GM12872 (cell line): Measurements from ENCODE around the gene GPC5.

Experiments used
- TF ChIP-seq, protein P1 (sequence below): IDR thresholded peaks from 3 replicates; pipeline ENCODE4 v1.5.1; 2011; ENCODE audit warnings: low read depth, mild to moderate bottlenecking, low read length, moderate library complexity; ENCODE audit not compliant: insufficient read depth

Gene GPC5

DNA sequence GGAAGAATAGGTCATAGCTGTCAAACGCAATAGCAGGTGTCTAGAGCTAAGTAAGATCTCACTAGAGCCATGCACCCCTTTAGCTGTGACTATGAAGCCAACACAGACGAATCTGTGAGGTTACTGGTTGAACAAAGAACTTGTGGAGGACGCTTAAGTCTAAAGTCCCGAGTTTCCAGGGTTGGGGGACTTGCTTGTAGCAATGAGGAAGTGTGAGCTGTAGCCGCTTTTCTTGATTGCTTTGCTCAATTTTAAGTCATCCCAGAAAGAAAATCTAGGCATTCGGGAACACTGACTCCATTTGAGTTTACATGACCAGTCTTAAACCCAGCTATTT, 1.6 kb downstream of the GPC5 start:
- TF ChIP-seq, protein P1, sequence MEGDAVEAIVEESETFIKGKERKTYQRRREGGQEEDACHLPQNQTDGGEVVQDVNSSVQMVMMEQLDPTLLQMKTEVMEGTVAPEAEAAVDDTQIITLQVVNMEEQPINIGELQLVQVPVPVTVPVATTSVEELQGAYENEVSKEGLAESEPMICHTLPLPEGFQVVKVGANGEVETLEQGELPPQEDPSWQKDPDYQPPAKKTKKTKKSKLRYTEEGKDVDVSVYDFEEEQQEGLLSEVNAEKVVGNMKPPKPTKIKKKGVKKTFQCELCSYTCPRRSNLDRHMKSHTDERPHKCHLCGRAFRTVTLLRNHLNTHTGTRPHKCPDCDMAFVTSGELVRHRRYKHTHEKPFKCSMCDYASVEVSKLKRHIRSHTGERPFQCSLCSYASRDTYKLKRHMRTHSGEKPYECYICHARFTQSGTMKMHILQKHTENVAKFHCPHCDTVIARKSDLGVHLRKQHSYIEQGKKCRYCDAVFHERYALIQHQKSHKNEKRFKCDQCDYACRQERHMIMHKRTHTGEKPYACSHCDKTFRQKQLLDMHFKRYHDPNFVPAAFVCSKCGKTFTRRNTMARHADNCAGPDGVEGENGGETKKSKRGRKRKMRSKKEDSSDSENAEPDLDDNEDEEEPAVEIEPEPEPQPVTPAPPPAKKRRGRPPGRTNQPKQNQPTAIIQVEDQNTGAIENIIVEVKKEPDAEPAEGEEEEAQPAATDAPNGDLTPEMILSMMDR, result no peak

DNA sequence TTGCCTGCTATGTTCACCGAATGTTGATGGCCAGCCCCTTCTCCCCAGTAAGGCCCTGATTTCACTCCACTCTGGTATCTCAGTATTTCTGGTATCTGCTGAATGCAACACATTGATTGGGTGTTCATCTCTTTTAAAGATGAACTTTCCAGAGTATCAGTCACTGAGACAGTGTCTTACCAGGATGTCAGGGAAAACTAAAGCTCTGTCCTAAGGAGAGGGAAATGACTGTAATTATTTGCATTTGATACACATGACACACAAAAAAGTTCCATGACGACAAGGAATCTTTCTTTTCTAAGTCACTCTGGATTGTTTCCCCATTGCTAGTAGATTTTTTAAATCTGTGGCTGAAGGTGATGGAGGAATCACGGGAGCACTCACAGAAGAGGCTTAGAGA, 2.2 kb downstream of the GPC5 start:
- TF ChIP-seq, protein P1, result no peak

DNA sequence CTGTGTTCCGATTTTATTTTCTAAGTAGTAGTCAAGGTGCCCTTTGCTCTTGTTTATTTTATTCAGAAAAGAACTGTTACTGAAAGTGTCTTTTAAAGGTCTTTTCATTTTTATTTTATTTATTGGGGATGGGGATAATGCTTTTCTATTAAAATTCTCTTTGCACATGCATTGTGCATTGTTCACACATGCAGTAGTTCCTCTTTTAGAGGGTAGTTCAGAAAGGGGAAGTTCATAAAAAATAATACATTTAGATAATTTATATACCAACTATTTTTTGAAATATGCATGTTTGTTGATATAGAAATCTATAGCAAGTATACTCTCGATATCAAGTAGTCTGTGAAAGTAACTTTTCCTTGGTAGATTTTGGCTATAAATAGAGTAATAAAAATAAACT, 3.5 kb downstream of the GPC5 start:
- TF ChIP-seq, protein P1, result no peak

DNA sequence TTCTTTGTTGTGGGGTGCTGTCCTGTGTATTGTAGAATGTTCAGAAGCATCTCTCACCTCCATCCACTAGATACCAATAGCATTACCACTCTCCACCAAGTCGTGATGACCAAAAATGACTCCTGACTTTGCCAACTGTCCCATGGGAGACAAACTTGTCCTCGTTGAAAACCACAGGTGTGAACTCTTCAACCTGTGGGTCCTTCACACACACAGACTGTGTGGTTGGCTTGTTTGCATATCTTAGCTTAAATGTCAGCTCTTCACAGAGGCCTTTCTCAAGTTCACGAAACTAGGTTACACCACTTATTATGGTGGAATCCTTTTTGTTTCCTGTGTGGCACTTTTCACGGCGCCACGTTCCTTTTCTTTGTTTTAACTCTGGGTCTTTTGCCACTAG, 6.8 kb downstream of the GPC5 start:
- TF ChIP-seq, protein P1, result no peak

DNA sequence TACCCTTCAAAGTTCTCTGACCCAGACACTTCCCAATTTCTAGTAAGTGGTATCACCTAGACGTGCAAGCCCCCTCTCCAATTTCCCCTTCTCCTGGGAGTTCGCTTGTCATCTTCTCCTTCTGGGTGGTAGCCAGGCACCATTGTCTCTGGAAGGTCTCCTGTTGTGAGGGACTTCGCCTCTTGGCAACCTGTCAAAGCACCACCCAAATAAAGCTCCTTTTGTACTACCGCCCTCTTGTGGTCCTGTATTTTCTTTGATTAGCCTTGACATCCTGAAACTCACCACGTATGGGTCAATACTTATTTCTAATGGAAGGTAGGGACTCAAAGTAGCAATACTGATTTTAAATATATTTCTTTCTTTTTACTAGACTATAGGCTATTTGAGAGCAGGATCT, 8.2 kb downstream of the GPC5 start:
- TF ChIP-seq, protein P1, result peak; percentile 71

DNA sequence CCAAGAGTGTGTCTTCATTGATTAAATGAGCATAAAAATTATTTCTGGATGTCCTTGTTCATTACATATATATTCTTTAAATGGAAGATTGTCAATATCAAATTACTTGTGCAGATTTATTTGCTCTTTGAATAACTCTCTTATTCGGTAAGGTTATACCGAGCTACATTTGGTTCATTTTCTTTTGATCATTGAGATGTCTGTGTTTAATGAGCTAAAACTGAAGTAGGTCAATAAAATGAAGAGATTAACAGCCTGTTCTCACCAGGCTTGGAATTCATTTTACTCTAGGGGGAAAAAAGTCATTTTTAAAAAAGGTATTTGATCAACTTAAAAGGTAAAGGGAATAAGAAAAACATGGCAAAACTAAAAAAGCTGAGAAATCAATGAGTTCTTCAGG, 10.6 kb downstream of the GPC5 start:
- TF ChIP-seq, protein P1, result no peak

DNA sequence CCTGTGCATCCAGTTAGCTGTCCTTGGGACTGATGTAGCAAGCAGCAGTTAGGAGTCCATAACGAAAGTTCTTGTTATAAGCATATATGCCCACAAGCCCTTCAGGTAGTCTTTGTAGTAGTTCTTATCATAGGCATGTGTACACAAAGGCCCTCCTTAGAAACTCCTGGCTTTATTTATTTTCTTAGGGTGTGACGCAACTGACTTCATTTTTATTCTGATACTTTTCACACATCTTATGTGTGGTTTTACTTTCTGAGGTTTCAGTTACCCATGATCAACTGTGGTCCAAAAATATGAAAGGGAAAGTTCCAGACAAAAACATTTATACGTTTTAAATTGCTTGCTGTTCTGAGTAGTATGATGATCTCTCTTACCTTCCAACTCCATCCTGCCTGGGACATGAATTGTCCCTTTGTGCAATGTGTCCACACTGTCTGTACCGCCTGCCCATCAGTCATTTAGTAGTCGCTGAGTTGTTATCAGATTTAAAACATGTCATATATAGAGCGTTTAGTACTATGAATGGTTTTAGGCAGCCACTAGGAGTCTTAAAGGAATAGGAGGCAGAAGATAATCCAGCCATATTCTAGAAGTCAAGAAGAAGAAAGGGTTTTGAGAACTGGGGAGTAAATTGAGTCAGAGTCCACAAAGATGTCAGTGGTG, 19.4 kb downstream of the GPC5 start:
- TF ChIP-seq, protein P1, result no peak

DNA sequence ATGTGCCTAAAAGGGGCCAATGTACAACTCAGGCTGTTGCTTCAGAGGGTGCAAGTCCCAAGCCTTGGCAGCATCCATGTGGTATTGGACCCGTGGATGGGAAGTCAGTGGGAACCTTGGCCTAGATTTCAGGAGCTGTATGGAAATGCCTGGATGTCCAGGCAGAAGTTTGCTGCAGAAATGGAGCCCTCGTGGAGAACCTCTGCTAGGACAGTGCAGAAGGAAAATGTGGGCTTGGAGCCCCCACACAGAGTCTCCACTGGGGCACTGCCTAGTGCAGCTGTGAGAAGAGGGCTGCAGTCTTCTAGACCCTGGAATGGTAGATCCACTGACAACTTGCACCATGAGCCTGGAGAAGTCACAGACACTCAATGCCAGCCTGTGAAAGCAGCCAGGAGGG, 28.5 kb downstream of the GPC5 start:
- TF ChIP-seq, protein P1, result no peak
